ENCODE measurements around the gene COPRS. TPM values are rescaled to one million over a fixed set of nuclear protein-coding genes. Genes with fewer than 3 reads are reported as not detected.

COPRS gene
- total and polyA plus RNA-seq, 2 of the 4 experiments (the other 2 are of a cell fraction) = 95.3 to 123 TPM

DNA sequence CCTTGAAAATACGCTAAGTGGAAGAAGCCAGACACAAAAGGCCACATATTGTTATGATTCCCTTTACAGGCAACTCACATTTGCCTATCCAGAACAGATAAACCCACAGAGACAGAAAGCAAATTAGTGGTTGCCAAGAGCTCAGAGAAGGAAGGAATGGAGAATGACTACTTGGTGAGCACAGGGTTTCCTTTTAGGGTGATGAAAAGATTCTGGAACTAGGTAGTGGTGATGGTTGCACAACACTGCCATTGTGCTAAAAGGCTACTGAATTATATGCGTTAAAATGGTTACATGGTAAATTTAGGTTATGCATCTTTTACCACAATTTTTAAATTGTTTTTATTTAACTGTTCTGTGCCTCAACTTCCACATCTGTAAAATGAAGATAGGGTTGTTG, 4.4 kb downstream of the COPRS start:
- Histone ChIP-seq H3K56ac (ENCODE audit: extremely low read depth, insufficient read depth, low read length) (no peak overlapping the region), H4K20me1 (ENCODE audit: insufficient read depth, low read length) (peaks cover 19% of the 10 kb centered on the region), H2AK9ac (replicated peaks; ENCODE audit: low read depth, low read length, poor library complexity) (no peak overlapping the region), H3K14ac (replicated peaks; ENCODE audit: low read depth, low read length) (no peak overlapping the region), H3K36me3 (ENCODE audit: control insufficient read depth, insufficient read depth, low read length) (peaks cover 14% of the 10 kb centered on the region), H3K79me1 (ENCODE audit: low read depth in 1 of 2, low read length in 2 of 2) (peaks cover 20 to 37% of the 10 kb centered on the region in 2 experiments), H4K8ac (ENCODE audit: low read depth in 2 of 2, low read length in 2 of 2) (no peak overlapping the region), H2BK15ac (ENCODE audit: low read depth, low read length) (no peak overlapping the region), H3K4me2 (ENCODE audit: low read depth, low read length) (no peak overlapping the region), H3K9me3 (ENCODE audit: control insufficient read depth, insufficient read depth, low read length) (no peaks in the 10 kb centered on the region), H4K5ac (ENCODE audit: low read depth, low read length) (no peak overlapping the region), H3K18ac (ENCODE audit: low read depth, low read length) (no peak overlapping the region), H2BK120ac (ENCODE audit: low read depth, low read length) (no peak overlapping the region), H2BK5ac (ENCODE audit: low read depth, low read length, poor library complexity, severe bottlenecking) (no peak overlapping the region), H3K9ac (ENCODE audit: low read depth, low read length) (no peak overlapping the region), H3K4me1 (ENCODE audit: control insufficient read depth, insufficient read depth, low read length) (peaks cover 4% of the 10 kb centered on the region), H3K27ac (ENCODE audit: insufficient read depth, low read length) (no peak overlapping the region), H3K27me3 (ENCODE audit: control insufficient read depth, insufficient read depth, low read length) (no peaks in the 10 kb centered on the region), H3K4ac (ENCODE audit: low read depth, low read length) (no peak overlapping the region), H2AK5ac (ENCODE audit: low read depth, low read length) (no peak overlapping the region), H3K9me1 (ENCODE audit: insufficient read depth, low read length) (peaks cover 19% of the 10 kb centered on the region), H3K23ac (ENCODE audit: low read depth, low read length) (0 out of 2 replicates have a peak overlapping the region, but pooled peaks have one; percentile 16), H3K4me3 (ENCODE audit: insufficient read depth, low read depth, low read length) (no peak overlapping the region), H2AFZ (replicated peaks; ENCODE audit: low read length, poor library complexity) (no peak overlapping the region), H4K91ac (ENCODE audit: insufficient read depth, low read depth, low read length) (no peak overlapping the region), H2BK20ac (ENCODE audit: low read depth, low read length) (no peak overlapping the region)
- no CpG with 5 or more reads among the region's 2 CpGs for WGBS, 2 experiments (ENCODE audit: extremely low coverage in 2 of 2, insufficient read length in 1 of 2)
- TF ChIP-seq CEBPB (IDR thresholded peaks at IDR 0.05; ENCODE audit: low read depth, low read length) (peak; percentile 60), CHD1 (IDR thresholded peaks at IDR 0.05; ENCODE audit: low read depth, low read length) (no peak), BHLHE40 (IDR thresholded peaks at IDR 0.05; ENCODE audit: low read depth, low read length) (no peak)
- ChIA-PET CTCF (interaction anchor here (0.7 kb wide), 1 partner anchor 202 kb away, joined by 4 read pairs; no protein-coding TSS in a partner anchor), POLR2A (ENCODE audit: unreplicated experiment) (no interaction called here)
- intact Hi-C loops (cut with micrococcal nuclease) = loop anchor here (5.0 kb wide), 2 partner anchors 402 to 417 kb away; no protein-coding TSS in a partner anchor
- ATAC-seq (ENCODE audit: low read depth) = no peak
- dilution Hi-C loops (cut with HindIII; ENCODE audit: low sequenced_read_pairs, unreplicated experiment) = no loop called here
- BruUV-seq (replicated peaks) = no TSS peak
- in situ Hi-C loops (cut with MboI; ENCODE audit: low sequenced_read_pairs) = no loop called here
- no peak for DNase-seq
